ENCODE measurements around the gene TAAR1.

TAAR1 gene

GRCh38 chr6:132598473-132598872, 60.5 kb downstream of the TAAR1 start:
- TF ChIP-seq, protein P1, sequence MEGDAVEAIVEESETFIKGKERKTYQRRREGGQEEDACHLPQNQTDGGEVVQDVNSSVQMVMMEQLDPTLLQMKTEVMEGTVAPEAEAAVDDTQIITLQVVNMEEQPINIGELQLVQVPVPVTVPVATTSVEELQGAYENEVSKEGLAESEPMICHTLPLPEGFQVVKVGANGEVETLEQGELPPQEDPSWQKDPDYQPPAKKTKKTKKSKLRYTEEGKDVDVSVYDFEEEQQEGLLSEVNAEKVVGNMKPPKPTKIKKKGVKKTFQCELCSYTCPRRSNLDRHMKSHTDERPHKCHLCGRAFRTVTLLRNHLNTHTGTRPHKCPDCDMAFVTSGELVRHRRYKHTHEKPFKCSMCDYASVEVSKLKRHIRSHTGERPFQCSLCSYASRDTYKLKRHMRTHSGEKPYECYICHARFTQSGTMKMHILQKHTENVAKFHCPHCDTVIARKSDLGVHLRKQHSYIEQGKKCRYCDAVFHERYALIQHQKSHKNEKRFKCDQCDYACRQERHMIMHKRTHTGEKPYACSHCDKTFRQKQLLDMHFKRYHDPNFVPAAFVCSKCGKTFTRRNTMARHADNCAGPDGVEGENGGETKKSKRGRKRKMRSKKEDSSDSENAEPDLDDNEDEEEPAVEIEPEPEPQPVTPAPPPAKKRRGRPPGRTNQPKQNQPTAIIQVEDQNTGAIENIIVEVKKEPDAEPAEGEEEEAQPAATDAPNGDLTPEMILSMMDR (IDR thresholded peaks at IDR 0.05; ENCODE audit: low read depth, low read length, missing control alignments), result peak; percentile 41
- H3K4me3 ChIP-seq (replicated peaks; ENCODE audit: low read depth, low read length), result no peak overlapping the region
- DNase-seq (ENCODE audit: extremely low read depth, low read depth), result no peak

DNA sequence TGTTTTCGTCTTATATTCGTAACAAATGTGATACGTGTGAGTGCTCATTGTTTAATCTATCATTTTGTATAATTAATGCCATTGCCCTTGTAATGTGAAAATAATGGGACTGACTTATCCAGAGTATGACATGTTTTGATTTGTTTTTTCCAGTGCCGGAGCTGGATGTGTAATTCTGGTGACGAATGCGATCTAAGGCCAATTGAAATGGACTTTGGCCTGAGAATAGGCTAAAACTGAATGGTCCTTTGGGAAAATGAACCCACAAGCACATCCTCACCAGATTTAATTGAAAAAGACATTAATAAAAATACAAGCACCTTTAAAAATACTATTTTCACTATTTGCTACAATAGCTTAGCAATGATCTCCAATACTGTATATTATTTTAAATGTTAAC, 62.8 kb downstream of the TAAR1 start:
- no peak for DNase-seq (ENCODE audit: extremely low read depth, low read depth)
- H3K4me3 ChIP-seq (replicated peaks; ENCODE audit: low read depth, low read length), result no peak overlapping the region
- TF ChIP-seq, protein P1 (IDR thresholded peaks at IDR 0.05; ENCODE audit: low read depth, low read length, missing control alignments), result no peak
